HepG2 (cell line): ENCODE results near the gene GSC. TPM values are rescaled to one million over a fixed set of nuclear protein-coding genes. Genes with fewer than 3 reads are reported as not detected.
A peak's percentile ranks its signal among the peaks of the same experiment; 100 is the strongest.

Experiments
- ATAC-seq: fragments of 200-7000 bp; cut with Tn5 transposase; 3 replicates; pipeline ENCODE4 v1.9.1; 2020; ENCODE audit warnings: mild to moderate bottlenecking, moderate library complexity
- Bru-seq: library from RNA; stranded (reverse); fragments of 400-500 nt; gene quantifications from one replicate; lab custom pipeline; 2021; lab: Mats Ljungman, UMichigan
- BruChase-seq, 2 experiments: library from RNA; stranded (reverse); fragments of 400-500 nt; gene quantifications; one replicate each; lab custom pipeline; 2021; lab: Mats Ljungman, UMichigan
- BruUV-seq: library from RNA; stranded (reverse); fragments of 400-500 nt; replicated peaks from 2 replicates; lab custom pipeline; 2021; lab: Mats Ljungman, UMichigan
- CTCF ChIA-PET: fragments of 300-600 bp; formaldehyde crosslinking; extraction: SDS; loops from one replicate; lab custom pipeline; 2021; ENCODE audit warnings: low total read pairs, inconsistent platforms, low intra/inter-chr PET ratio; lab: Yijun Ruan, JAX
- POLR2A ChIA-PET: fragments of 350-600 bp; sonication (Branson Sonifier 250); formaldehyde crosslinking; loops from one replicate; lab custom pipeline; 2020; ENCODE audit warnings: antibody characterized with exemption, inconsistent platforms; lab: Yijun Ruan, JAX
- DNase-seq: peaks from one replicate; pipeline ENCODE4 v3.0.0-alpha.2; 2015; ENCODE audit warnings: low spot score
- FAIRE-seq: peaks from 3 replicates; lab custom pipeline; 2011; peaks lifted over from hg19 to GRCh38; lab: Jason Lieb, UNC
- H2AFZ ChIP-seq: one replicate; pipeline ENCODE4 v1.6.1; 2011; ENCODE audit warnings: low read length, inconsistent platforms
- H3K27ac ChIP-seq: fragments of 300-600 bp; 3 replicates; pipeline ENCODE4 v1.8.0; 2011; ENCODE audit warnings: mixed run types, mild to moderate bottlenecking, mixed read lengths, low read length, inconsistent platforms; ENCODE audit not compliant: insufficient read depth; ENCODE audit errors: extremely low read length
- H3K27me3 ChIP-seq, 2 experiments: fragments of 200-600 bp in 1 of 2; 2 replicates in 1 of 2; 3 replicates in 1 of 2; pipeline versions ENCODE4 v1.6.0 to v1.8.0; 2011; ENCODE audit warnings: low read length in 2 of 2, mild to moderate bottlenecking in 2 of 2, moderate library complexity in 2 of 2, inconsistent platforms in 1 of 2; ENCODE audit not compliant: insufficient read depth in 2 of 2, control insufficient read depth in 1 of 2
- H3K36me3 ChIP-seq, 2 experiments: fragments of 200-600 bp in 1 of 2; replicated peaks in 1 of 2; 2 replicates in 1 of 2; 3 replicates in 1 of 2; pipeline versions ENCODE4 v1.5.1 to v1.8.0; 2011; ENCODE audit warnings: low read length in 2 of 2, inconsistent platforms in 1 of 2; ENCODE audit not compliant: insufficient read depth in 2 of 2, control insufficient read depth in 1 of 2
- H3K4me1 ChIP-seq: 2 replicates; pipeline ENCODE4 v1.5.1; 2012; ENCODE audit warnings: low read length, inconsistent platforms; ENCODE audit not compliant: insufficient read depth
- H3K4me2 ChIP-seq: 2 replicates; pipeline ENCODE4 v1.6.0; 2011; ENCODE audit warnings: low read depth, low read length, inconsistent platforms
- H3K4me3 ChIP-seq, 3 experiments: fragments of 200-600 bp in 1 of 3; sonication (generic), shearing (Covaris generic) in 1 of 3; replicated peaks in 1 of 3; 2 replicates each; pipeline ENCODE4 v1.5.1; 2011 to 2016; ENCODE audit warnings: low read length in 3 of 3, inconsistent platforms in 2 of 3, low read depth in 2 of 3, mild to moderate bottlenecking in 2 of 3, control low read depth in 1 of 3, mixed read lengths in 1 of 3; ENCODE audit not compliant: insufficient read depth in 1 of 3
- H3K79me2 ChIP-seq: one replicate; pipeline ENCODE4 v1.6.1; 2011; ENCODE audit warnings: low read length, inconsistent platforms; ENCODE audit not compliant: insufficient read depth
- H3K9ac ChIP-seq: 2 replicates; pipeline ENCODE4 v1.6.0; 2011; ENCODE audit warnings: mild to moderate bottlenecking, low read depth, low read length, inconsistent platforms; ENCODE audit not compliant: insufficient read depth
- H3K9me3 ChIP-seq: 2 replicates; pipeline ENCODE4 v1.5.1; 2012; ENCODE audit warnings: mild to moderate bottlenecking, low read length
- H4K20me1 ChIP-seq: 2 replicates; pipeline ENCODE4 v1.6.0; 2011; ENCODE audit warnings: inconsistent platforms, mild to moderate bottlenecking, low read length, moderate library complexity; ENCODE audit not compliant: insufficient read depth
- RNF219 ChIP-seq: sonication (generic); formaldehyde crosslinking; IDR thresholded peaks from 2 replicates; pipeline ENCODE4 v1.5.0; 2020; ENCODE audit warnings: mild to moderate bottlenecking, missing genetic modification reagents
- STAT6 ChIP-seq: sonication (generic); formaldehyde crosslinking; IDR thresholded peaks from 2 replicates; pipeline ENCODE4 v1.4.0; 2020; ENCODE audit warnings: missing genetic modification reagents, mild to moderate bottlenecking, borderline replicate concordance
- THAP7 ChIP-seq: sonication (generic); formaldehyde crosslinking; IDR thresholded peaks from 2 replicates; pipeline ENCODE4 v1.8.1; 2023; ENCODE audit warnings: mild to moderate bottlenecking, missing genetic modification reagents
- UBTF ChIP-seq: sonication (generic); formaldehyde crosslinking; IDR thresholded peaks from 2 replicates; pipeline ENCODE4 v1.4.0; 2020; ENCODE audit warnings: mild to moderate bottlenecking, missing genetic modification reagents
- ZBTB2 ChIP-seq: sonication (generic); formaldehyde crosslinking; IDR thresholded peaks from 2 replicates; pipeline ENCODE4 v1.8.0; 2022; ENCODE audit warnings: low read depth, missing genetic modification reagents
- ZNF703 ChIP-seq: sonication (generic); formaldehyde crosslinking; IDR thresholded peaks from 2 replicates; pipeline ENCODE4 v1.5.1; 2020; ENCODE audit warnings: missing genetic modification reagents, mild to moderate bottlenecking, moderate library complexity, borderline replicate concordance
- ZNF768 ChIP-seq: sonication (generic); formaldehyde crosslinking; IDR thresholded peaks from 2 replicates; pipeline ENCODE4 v1.4.0; 2020; ENCODE audit warnings: missing genetic modification reagents
- WGBS: methylation state at CpG from one replicate; pipeline ENCODE4 v1.1.6; 2017; ENCODE audit warnings: low lambda C conversion rate; 5-methylcytosine and 5-hydroxymethylcytosine counted together
- in situ Hi-C: cut with HindIII; loops from 2 replicates; pipeline ENCODE4 v1.10.0; 2017; ENCODE audit warnings: low pct_unique_long_range_greater_than_20kb; ENCODE audit not compliant: extremely low pct_ligation_motif_present
- intact Hi-C: fragments of 100-400 bp; cut with micrococcal nuclease; formaldehyde crosslinking; loops from one replicate; pipeline ENCODE4 v1.10.0; 2022; ENCODE audit not compliant: unreplicated experiment
- long read RNA-seq, 2 experiments: library from RNA in 1 of 2; library from polyadenylated mRNA in 1 of 2; stranded (forward) in 1 of 2; unstranded in 1 of 2; transcript quantifications; one replicate each; pipeline ENCODE4 v2.0.0, GENCODE V29; 2019 to 2022
- polyA minus RNA-seq, 3 experiments: library from RNA; depleted of rRNA, polyadenylated mRNA; stranded (reverse); fragments of >200 nt; gene quantifications; 2 replicates each; pipeline ENCODE4 v1.2.3, GENCODE V29; 2011; ENCODE audit warnings: low replicate concordance in 1 of 3
- polyA plus RNA-seq, 8 experiments: library from polyadenylated mRNA; depleted of rRNA in 3 of 8; stranded (reverse) in 7 of 8; unstranded in 1 of 8; fragments of >200 nt; fragmentation: Illumina TruSeq in 4 of 8; extraction: Trizol in 4 of 8; gene quantifications; 2 replicates each; pipeline versions ENCODE4 v1.2.1 to v1.2.3, GENCODE V29; 2011 to 2016; ENCODE audit warnings: low read depth in 4 of 8, missing spikeins in 1 of 8, mixed read lengths in 1 of 8; ENCODE audit not compliant: insufficient read depth in 1 of 8
- total RNA-seq, 5 experiments: library from RNA; depleted of rRNA; stranded (reverse); fragments of >200 nt; fragmentation: Illumina TruSeq; extraction: Trizol; gene quantifications; 2 replicates each; pipeline ENCODE4 v1.2.3, GENCODE V29; 2016; ENCODE audit warnings: low read depth in 1 of 5

GSC gene
- total RNA-seq (2016; rRNA removed; fragmentation: Illumina TruSeq; extraction: Trizol): not detected in 2 replicates
- total RNA-seq (2016; cell fraction: cytosol; rRNA removed; fragmentation: Illumina TruSeq; extraction: Trizol; ENCODE audit: low read depth): not detected in 2 replicates
- not detected in 2 replicates for total RNA-seq (2016; cell fraction: insoluble cytoplasmic fraction; rRNA removed; fragmentation: Illumina TruSeq; extraction: Trizol)
- not detected in 2 replicates for total RNA-seq (2016; cell fraction: membrane; rRNA removed; fragmentation: Illumina TruSeq; extraction: Trizol)
- not detected in 2 replicates for total RNA-seq (2016; cell fraction: nucleus; rRNA removed; fragmentation: Illumina TruSeq; extraction: Trizol)
- polyA plus RNA-seq (2011; rRNA removed): not detected in 2 replicates
- polyA plus RNA-seq (2011; cell fraction: cytosol; rRNA removed): not detected in 2 replicates
- polyA plus RNA-seq (2011; cell fraction: nucleus; rRNA removed): not detected in 2 replicates
- polyA plus RNA-seq (2012): not detected in 2 replicates
- not detected in 2 replicates for polyA plus RNA-seq (2016; cell fraction: cytosol; fragmentation: Illumina TruSeq; extraction: Trizol; ENCODE audit: low read depth)
- not detected in 2 replicates for polyA plus RNA-seq (2016; cell fraction: insoluble cytoplasmic fraction; fragmentation: Illumina TruSeq; extraction: Trizol; ENCODE audit: low read depth)
- not detected in 2 replicates for polyA plus RNA-seq (2016; cell fraction: membrane; fragmentation: Illumina TruSeq; extraction: Trizol; ENCODE audit: low read depth)
- not detected in 2 replicates for polyA plus RNA-seq (2016; cell fraction: nucleus; fragmentation: Illumina TruSeq; extraction: Trizol; ENCODE audit: insufficient read depth, low read depth)
- not detected in 2 replicates for polyA minus RNA-seq (2011; rRNA and poly(A)+ RNA removed; ENCODE audit: low replicate concordance)
- not detected in 2 replicates for polyA minus RNA-seq (2011; cell fraction: cytosol; rRNA and poly(A)+ RNA removed)
- not detected in 2 replicates for polyA minus RNA-seq (2011; cell fraction: nucleus; rRNA and poly(A)+ RNA removed)
- Bru-seq, nascent RNA: not detected
- BruChase-seq, experiment 1, labeled RNA remaining after a 6-hour chase: not detected
- BruChase-seq, experiment 2, labeled RNA remaining after a 2-hour chase: not detected
- long read RNA-seq, experiment 1: 0 reads
- long read RNA-seq, experiment 2: 0 reads

- Histone ChIP-seq H3K9ac (no peak within 1 kb of the TSS), H3K27me3 (peaks cover 12 to 87% of the 10 kb centered on the region in 2 experiments), H2AFZ (no peak within 1 kb of the TSS), H3K27ac (no peak within 1 kb of the TSS), H3K4me3 (peak within 1 kb of the TSS; percentile 29 to 64 (median 30); a peak in 4 of 6 replicates), H3K9me3 (no peaks in the 10 kb centered on the region), H4K20me1 (no peaks in the 10 kb centered on the region), H3K36me3 (no peaks in the 10 kb centered on the region), H3K79me2 (no peaks in the 10 kb centered on the region), H3K4me2 (peak within 1 kb of the TSS; percentile 61), H3K4me1 (peaks cover 14% of the 10 kb centered on the region)
- no TSS peak for BruUV-seq
- ChIA-PET CTCF (no interaction called here), POLR2A (no interaction called here)
- ATAC-seq (peak; percentile 85), FAIRE-seq (no peak), DNase-seq (no peak)
- 4% methylated on average over 32 of the region's 96 CpGs for WGBS
- in situ Hi-C loops: no loop called here
- intact Hi-C loops: no loop called here
- peak; percentile 29; the same call in 1 of the 2 replicates for TF ChIP-seq ZNF768 (CRISPR knock-in tag)
- TF ChIP-seq ZNF703 (CRISPR knock-in tag): no peak
- TF ChIP-seq THAP7 (CRISPR knock-in tag): no peak
- no peak for TF ChIP-seq RNF219 (CRISPR knock-in tag)
- no peak for TF ChIP-seq STAT6 (CRISPR knock-in tag)
- no peak for TF ChIP-seq ZBTB2 (CRISPR knock-in tag)
- TF ChIP-seq UBTF (CRISPR knock-in tag): peak; percentile 26; the same call in 1 of the 2 replicates
These were observed at the start of gene GSC for GRCh38 chr14:94769391-94770250. TSS of gene GSC (minus strand) at chr14:94770113. CDS start at chr14:94770015, 98 bp downstream.
